SJCRH30 (cell line): ENCODE results near the gene FGF12. TPM values are rescaled to one million over a fixed set of nuclear protein-coding genes. Genes with fewer than 3 reads are reported as not detected.

ENCODE experiments used
- DNase-seq, 2 experiments: peaks; one replicate each; pipeline ENCODE4 v3.0.0-alpha.2; 2015 to 2020
- H3K27ac ChIP-seq: fragments of 250-450 bp; sonication (Bioruptor Pico); 2 replicates; pipeline ENCODE4 v1.5.1; 2020; ENCODE audit warnings: mild to moderate bottlenecking, moderate library complexity
- H3K27me3 ChIP-seq: fragments of 250-450 bp; sonication (Bioruptor Pico); 2 replicates; pipeline ENCODE4 v1.5.1; 2020; ENCODE audit warnings: mild to moderate bottlenecking, moderate library complexity
- H3K36me3 ChIP-seq: fragments of 250-450 bp; sonication (Bioruptor Pico); 2 replicates; pipeline ENCODE4 v1.5.1; 2020; ENCODE audit warnings: mild to moderate bottlenecking, moderate library complexity
- H3K4me1 ChIP-seq: fragments of 250-450 bp; sonication (Bioruptor Pico); 2 replicates; pipeline ENCODE4 v1.5.1; 2020; ENCODE audit warnings: mild to moderate bottlenecking, moderate library complexity
- H3K4me3 ChIP-seq: fragments of 250-450 bp; sonication (Bioruptor Pico); 2 replicates; pipeline ENCODE4 v1.5.1; 2020; ENCODE audit warnings: mild to moderate bottlenecking, moderate library complexity
- H3K9me3 ChIP-seq: fragments of 250-450 bp; sonication (Bioruptor Pico); replicated peaks from 2 replicates; pipeline ENCODE4 v1.5.1; 2020; ENCODE audit warnings: mild to moderate bottlenecking, moderate library complexity
- total RNA-seq: library from RNA; depleted of rRNA; stranded (reverse); fragments of >200 nt; shearing (Covaris generic); gene quantifications from 2 replicates; pipeline ENCODE4 v1.2.3, GENCODE V29; 2014

The FGF12 gene
- total RNA-seq, 1 experiment from 2014 or later = 0.06 TPM

- Histone ChIP-seq H3K4me1 (no peaks in the 10 kb centered on the region), H3K27me3 (no peaks in the 10 kb centered on the region), H3K9me3 (no peaks in the 10 kb centered on the region), H3K4me3 (no peak overlapping the region), H3K36me3 (no peaks in the 10 kb centered on the region), H3K27ac (no peak overlapping the region)
- DNase-seq = no peak
Measured at GRCh38 chr3:192515664-192516045, 211.7 kb downstream of the FGF12 start.

- no peaks in the 10 kb centered on the region for H3K36me3 ChIP-seq
- H3K27me3 ChIP-seq = no peaks in the 10 kb centered on the region
- no peaks in the 10 kb centered on the region for H3K9me3 ChIP-seq
- no peak overlapping the region for H3K27ac ChIP-seq
- DNase-seq = no peak
- H3K4me3 ChIP-seq = no peak overlapping the region
- H3K4me1 ChIP-seq = no peaks in the 10 kb centered on the region
Measured at GRCh38 chr3:192514754-192515663, 212.3 kb downstream of the FGF12 start.

GRCh38 chr3:192514081-192514753, 213.1 kb downstream of the FGF12 start:
- H3K27ac ChIP-seq = no peak overlapping the region
- no peaks in the 10 kb centered on the region for H3K9me3 ChIP-seq
- no peaks in the 10 kb centered on the region for H3K27me3 ChIP-seq
- H3K36me3 ChIP-seq = no peaks in the 10 kb centered on the region
- no peak overlapping the region for H3K4me3 ChIP-seq
- DNase-seq = peak; percentile 3 to 36
- H3K4me1 ChIP-seq = no peaks in the 10 kb centered on the region

GRCh38 chr3:192505731-192506130, 221.6 kb downstream of the FGF12 start:
- no peak for DNase-seq
- no peaks in the 10 kb centered on the region for H3K9me3 ChIP-seq

GRCh38 chr3:192501401-192501800, 225.9 kb downstream of the FGF12 start:
- H3K27me3 ChIP-seq = no peaks in the 10 kb centered on the region
- H3K4me1 ChIP-seq = no peaks in the 10 kb centered on the region
- no peak overlapping the region for H3K4me3 ChIP-seq
- no peaks in the 10 kb centered on the region for H3K9me3 ChIP-seq
- DNase-seq = no peak
- no peaks in the 10 kb centered on the region for H3K36me3 ChIP-seq
- no peak overlapping the region for H3K27ac ChIP-seq

More at GRCh38 chr3:192505731-192506130, 221.6 kb downstream of the FGF12 start:
- H3K27ac ChIP-seq = no peak overlapping the region
- H3K36me3 ChIP-seq = no peaks in the 10 kb centered on the region
- H3K4me3 ChIP-seq = no peak overlapping the region
- no peaks in the 10 kb centered on the region for H3K27me3 ChIP-seq
- no peaks in the 10 kb centered on the region for H3K4me1 ChIP-seq

- no peak overlapping the region for H3K27ac ChIP-seq
- no peaks in the 10 kb centered on the region for H3K4me1 ChIP-seq
- DNase-seq = no peak
- H3K4me3 ChIP-seq = no peak overlapping the region
- H3K9me3 ChIP-seq = no peaks in the 10 kb centered on the region
- no peaks in the 10 kb centered on the region for H3K36me3 ChIP-seq
- H3K27me3 ChIP-seq = no peaks in the 10 kb centered on the region
Measured at GRCh38 chr3:192496905-192497587, 230.3 kb downstream of the FGF12 start.

GRCh38 chr3:192494174-192494573, 233.2 kb downstream of the FGF12 start:
- H3K4me1 ChIP-seq = no peaks in the 10 kb centered on the region
- H3K9me3 ChIP-seq = no peaks in the 10 kb centered on the region
- H3K27ac ChIP-seq = no peak overlapping the region
- no peaks in the 10 kb centered on the region for H3K27me3 ChIP-seq
- H3K36me3 ChIP-seq = no peaks in the 10 kb centered on the region
- DNase-seq = no peak
- H3K4me3 ChIP-seq = no peak overlapping the region

GRCh38 chr3:192490720-192491119, 236.6 kb downstream of the FGF12 start:
- Histone ChIP-seq H3K27me3 (no peaks in the 10 kb centered on the region), H3K36me3 (no peaks in the 10 kb centered on the region), H3K27ac (no peak overlapping the region), H3K4me1 (no peaks in the 10 kb centered on the region), H3K4me3 (no peak overlapping the region), H3K9me3 (no peaks in the 10 kb centered on the region)
- DNase-seq = no peak

- H3K4me1 ChIP-seq = no peaks in the 10 kb centered on the region
- H3K27ac ChIP-seq = no peak overlapping the region
- no peak for DNase-seq
- no peaks in the 10 kb centered on the region for H3K9me3 ChIP-seq
- H3K4me3 ChIP-seq = no peak overlapping the region
- H3K27me3 ChIP-seq = no peaks in the 10 kb centered on the region
- no peaks in the 10 kb centered on the region for H3K36me3 ChIP-seq
Measured at GRCh38 chr3:192489579-192489978, 237.8 kb downstream of the FGF12 start.

- no peak for DNase-seq
- Histone ChIP-seq H3K4me1 (no peaks in the 10 kb centered on the region), H3K27ac (no peak overlapping the region), H3K4me3 (no peak overlapping the region), H3K27me3 (no peaks in the 10 kb centered on the region), H3K36me3 (no peaks in the 10 kb centered on the region), H3K9me3 (no peaks in the 10 kb centered on the region)
Measured at GRCh38 chr3:192487033-192487432, 240.3 kb downstream of the FGF12 start.

GRCh38 chr3:192482809-192483208, 244.5 kb downstream of the FGF12 start:
- DNase-seq = no peak
- Histone ChIP-seq H3K4me3 (no peak overlapping the region), H3K27ac (no peak overlapping the region), H3K36me3 (no peaks in the 10 kb centered on the region), H3K27me3 (no peaks in the 10 kb centered on the region), H3K4me1 (no peaks in the 10 kb centered on the region), H3K9me3 (no peaks in the 10 kb centered on the region)

- H3K27ac ChIP-seq = no peak overlapping the region
- no peaks in the 10 kb centered on the region for H3K9me3 ChIP-seq
- no peaks in the 10 kb centered on the region for H3K36me3 ChIP-seq
- no peaks in the 10 kb centered on the region for H3K27me3 ChIP-seq
- no peak overlapping the region for H3K4me3 ChIP-seq
- no peak for DNase-seq
- H3K4me1 ChIP-seq = no peaks in the 10 kb centered on the region
Measured at GRCh38 chr3:192482391-192482790, 244.9 kb downstream of the FGF12 start.

- H3K9me3 ChIP-seq = no peaks in the 10 kb centered on the region
- H3K27ac ChIP-seq = no peak overlapping the region
- no peak overlapping the region for H3K4me3 ChIP-seq
- no peak for DNase-seq
- H3K4me1 ChIP-seq = no peaks in the 10 kb centered on the region
- no peaks in the 10 kb centered on the region for H3K36me3 ChIP-seq
- H3K27me3 ChIP-seq = no peaks in the 10 kb centered on the region
Measured at GRCh38 chr3:192481638-192482037, 245.7 kb downstream of the FGF12 start.

- no peaks in the 10 kb centered on the region for H3K27me3 ChIP-seq
- no peak overlapping the region for H3K27ac ChIP-seq
- peak; percentile 23 to 66 for DNase-seq
- no peaks in the 10 kb centered on the region for H3K4me1 ChIP-seq
- no peak overlapping the region for H3K4me3 ChIP-seq
- no peaks in the 10 kb centered on the region for H3K9me3 ChIP-seq
- H3K36me3 ChIP-seq = no peaks in the 10 kb centered on the region
Measured at GRCh38 chr3:192467230-192468140, 259.9 kb downstream of the FGF12 start.
